Left cardiac atrium (tissue), 4 donors: ENCODE results near the gene SH3RF1. TPM values are rescaled to one million over a fixed set of nuclear protein-coding genes. Genes with fewer than 3 reads are reported as not detected.
A peak's percentile ranks its signal among the peaks of the same experiment; 100 is the strongest.
"Not testable (repeated sequence)": the region's sequence is repeated elsewhere in the genome, so short reads cannot be mapped to it uniquely, and the experiment has no call there.

Experiments used
- ATAC-seq, 2 donors: fragments of 200-7000 bp; cut with Tn5 transposase; one replicate each; pipeline ENCODE4 v1.9.1; 2020; ENCODE audit warnings: mild to moderate bottlenecking in 2 of 2, moderate library complexity in 2 of 2
- DNase-seq: peaks from one replicate; pipeline ENCODE4 v3.0.0-alpha.2; 2020
- intact Hi-C, 2 donors: fragments of 100-400 bp; cut with DNase I; formaldehyde crosslinking; loops; one replicate each; pipeline versions ENCODE4 v1.14.1 to v1.15.1; 2022 to 2023
- total RNA-seq, 2 donors: library from RNA; stranded (reverse); fragmentation: NEBNext Ultra II Directional; extraction: Animal tissue kit (Norgen Biotek cat#: 25700); gene quantifications; one replicate each; pipeline ENCODE4 v1.2.1, GENCODE V29; 2021
- donor health status: DM: no; HTN: yes; CAD: no.
- donor health status: DM: no; HTN: yes; CAD: no; lungs with severe emphysema.
- donor health status: DM: yes; HTN: yes; CAD: no.
- donor health status: Dilated cardiomyopathy.

SH3RF1 gene
- total RNA-seq, 2 donors from 2014 or later, result 8.7 to 12.8 TPM

DNA sequence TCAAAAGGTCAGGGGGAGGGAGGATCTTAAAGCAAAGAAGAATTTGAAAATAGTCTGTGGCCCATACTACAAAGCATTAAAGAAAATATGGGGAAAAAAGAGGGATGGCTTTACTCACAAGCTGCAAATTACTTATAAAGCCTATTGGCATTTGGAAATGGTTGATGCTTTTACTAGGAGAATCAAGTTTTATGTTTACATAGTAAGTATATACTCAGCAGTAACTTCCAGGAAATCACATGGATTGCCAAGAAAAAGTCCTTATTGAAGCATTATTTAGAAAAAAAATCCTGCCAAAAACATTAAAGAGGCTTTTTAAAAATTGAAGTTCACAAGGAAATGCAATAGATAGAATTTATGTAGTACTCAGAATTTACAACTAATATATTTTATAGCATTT lies 8.4 kb upstream of the SH3RF1 start:
- no peak for ATAC-seq
- intact Hi-C loops, result loop anchor here in 1 of 2 donors (10.0 kb wide), 1 partner anchor 254 kb away; no protein-coding TSS in a partner anchor
- DNase-seq, result no peak

DNA sequence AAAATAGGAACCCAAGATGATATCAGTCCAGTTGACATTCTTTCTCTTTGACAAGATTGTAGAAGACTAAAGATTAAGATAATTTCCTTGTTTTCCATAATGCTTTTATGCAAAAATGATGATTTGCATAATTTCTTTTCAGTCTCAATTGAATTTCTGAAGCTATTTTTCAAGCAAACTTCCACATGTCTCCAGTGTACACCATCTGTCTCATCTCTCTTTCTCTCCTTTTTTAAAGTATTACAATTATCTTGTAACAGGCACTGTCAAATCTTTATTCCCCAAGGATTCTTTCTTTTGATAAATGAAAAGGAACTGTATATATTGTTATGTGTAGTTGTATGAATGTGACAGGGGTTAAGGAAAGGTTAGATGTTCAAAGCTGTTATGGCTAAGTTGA lies 7.9 kb upstream of the SH3RF1 start:
- DNase-seq, result no peak
- no peak for ATAC-seq
- intact Hi-C loops, result loop anchor here in 1 of 2 donors (10.0 kb wide), 1 partner anchor 254 kb away; no protein-coding TSS in a partner anchor

DNA sequence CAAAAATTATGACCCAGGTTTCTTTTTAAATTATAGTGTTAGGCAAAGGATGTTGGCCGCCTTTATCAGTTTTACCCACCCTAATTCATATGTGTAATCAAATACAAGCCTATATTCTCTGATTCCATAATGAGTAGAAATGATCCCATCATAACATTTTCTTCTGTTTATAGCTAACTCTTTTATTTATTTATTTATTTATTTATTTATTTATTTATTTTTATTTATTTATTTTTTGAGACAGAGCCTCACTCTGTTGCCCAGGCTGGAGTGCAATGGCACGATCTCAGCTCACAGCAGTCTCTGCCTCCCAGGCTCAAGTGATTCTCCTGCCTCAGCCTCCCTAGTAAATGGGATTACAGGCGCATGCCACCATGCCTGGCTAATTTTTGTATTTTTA lies 7.1 kb upstream of the SH3RF1 start:
- not testable (repeated sequence) for ATAC-seq, DNase-seq
- intact Hi-C loops, result loop anchor here in 1 of 2 donors (10.0 kb wide), 1 partner anchor 253 kb away; no protein-coding TSS in a partner anchor

DNA sequence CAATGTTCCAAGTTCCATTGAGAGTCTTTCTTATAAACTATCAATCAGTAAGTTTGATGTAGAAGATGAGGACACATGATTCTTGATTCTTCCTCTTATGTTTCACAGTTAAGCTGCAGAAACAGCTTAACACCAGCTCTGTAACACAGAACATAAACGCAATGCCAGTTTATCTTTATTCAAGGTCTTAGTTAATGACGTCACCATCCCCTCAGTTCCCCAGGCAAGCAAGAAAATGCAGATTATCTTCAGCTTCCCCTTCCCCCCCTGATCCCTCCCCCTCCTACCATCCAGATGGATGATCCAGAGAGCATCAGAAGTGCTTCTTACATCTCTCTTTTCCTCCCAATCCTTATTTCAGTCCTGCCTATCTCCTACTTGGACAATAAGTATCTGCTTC lies 4.4 kb upstream of the SH3RF1 start:
- intact Hi-C loops, result loop anchor here in 1 of 2 donors (10.0 kb wide), 1 partner anchor 250 kb away; no protein-coding TSS in a partner anchor
- DNase-seq (no peak), ATAC-seq (no peak)

DNA sequence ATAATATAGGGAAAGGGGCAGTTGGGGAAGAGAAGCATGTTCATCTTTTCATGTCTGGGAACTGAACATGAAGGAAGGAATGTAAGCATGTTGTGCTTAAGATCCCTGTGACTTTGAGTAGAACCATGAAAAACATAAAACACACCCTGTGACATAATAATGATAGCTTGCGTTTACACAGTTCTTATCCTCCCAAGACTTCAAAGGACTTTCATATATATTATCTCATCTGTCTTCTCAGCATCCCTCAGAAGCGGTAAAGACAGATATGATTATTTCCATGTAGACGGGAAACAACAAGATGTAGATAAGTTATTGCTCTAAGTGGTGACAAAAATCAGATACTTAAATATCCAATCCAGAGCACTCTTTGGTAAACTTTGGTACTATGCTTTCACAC lies 3.3 kb upstream of the SH3RF1 start:
- DNase-seq (no peak), ATAC-seq (no peak)
- intact Hi-C loops, result loop anchor here in 1 of 2 donors (10.0 kb wide), 1 partner anchor 249 kb away; no protein-coding TSS in a partner anchor

DNA sequence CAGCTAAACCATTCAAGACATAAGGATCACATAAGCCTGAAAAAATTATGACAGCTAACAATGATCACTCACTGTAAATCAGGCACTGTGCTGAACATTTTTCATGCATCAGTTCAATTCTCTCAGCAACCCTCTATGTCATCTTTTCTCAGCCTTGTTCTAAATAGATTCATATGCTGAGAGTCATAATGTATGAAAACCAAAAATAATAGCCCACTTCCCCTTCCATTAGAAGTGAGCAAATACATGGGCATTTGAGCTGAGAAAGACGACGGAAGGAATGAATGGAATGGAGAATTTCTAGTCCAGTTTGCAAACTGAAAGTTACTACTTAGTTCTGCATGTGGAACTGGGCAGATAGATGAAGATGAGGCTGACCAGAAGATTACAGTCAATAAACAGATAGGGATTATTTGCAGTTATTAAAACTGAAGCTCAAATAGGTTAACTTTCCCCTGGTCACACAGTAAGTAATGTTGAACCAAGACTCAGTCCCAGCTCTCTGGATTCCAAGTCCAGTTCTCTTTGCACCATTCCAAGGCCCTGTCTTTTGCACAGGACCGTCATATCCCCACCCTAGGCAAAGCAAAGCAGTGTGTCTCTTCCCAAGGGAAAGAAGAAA lies 1.6 kb upstream of the SH3RF1 start:
- DNase-seq, result no peak
- ATAC-seq, result no peak
- intact Hi-C loops, result loop anchor here in 1 of 2 donors (10.0 kb wide), 1 partner anchor 248 kb away; no protein-coding TSS in a partner anchor

DNA sequence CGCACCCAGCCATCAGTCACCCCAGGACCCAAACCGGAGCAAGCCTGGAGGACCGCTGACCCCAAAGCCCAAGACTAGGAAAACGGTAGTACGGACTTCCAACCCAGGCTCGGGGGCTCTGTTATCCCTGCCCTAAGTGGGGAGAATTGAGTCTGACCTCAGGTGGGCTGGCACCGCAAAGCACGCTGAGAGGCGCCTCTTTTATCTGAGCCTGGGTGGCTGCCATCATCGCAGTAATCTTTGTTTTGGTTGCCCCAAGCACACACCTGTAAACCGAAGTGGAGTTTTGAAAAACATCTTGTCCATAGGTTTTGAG lies 894 bp upstream of the SH3RF1 start:
- ATAC-seq (no peak), DNase-seq (peak; percentile 21)
- intact Hi-C loops, result loop anchor here in 1 of 2 donors (10.0 kb wide), 1 partner anchor 247 kb away; no protein-coding TSS in a partner anchor

DNA sequence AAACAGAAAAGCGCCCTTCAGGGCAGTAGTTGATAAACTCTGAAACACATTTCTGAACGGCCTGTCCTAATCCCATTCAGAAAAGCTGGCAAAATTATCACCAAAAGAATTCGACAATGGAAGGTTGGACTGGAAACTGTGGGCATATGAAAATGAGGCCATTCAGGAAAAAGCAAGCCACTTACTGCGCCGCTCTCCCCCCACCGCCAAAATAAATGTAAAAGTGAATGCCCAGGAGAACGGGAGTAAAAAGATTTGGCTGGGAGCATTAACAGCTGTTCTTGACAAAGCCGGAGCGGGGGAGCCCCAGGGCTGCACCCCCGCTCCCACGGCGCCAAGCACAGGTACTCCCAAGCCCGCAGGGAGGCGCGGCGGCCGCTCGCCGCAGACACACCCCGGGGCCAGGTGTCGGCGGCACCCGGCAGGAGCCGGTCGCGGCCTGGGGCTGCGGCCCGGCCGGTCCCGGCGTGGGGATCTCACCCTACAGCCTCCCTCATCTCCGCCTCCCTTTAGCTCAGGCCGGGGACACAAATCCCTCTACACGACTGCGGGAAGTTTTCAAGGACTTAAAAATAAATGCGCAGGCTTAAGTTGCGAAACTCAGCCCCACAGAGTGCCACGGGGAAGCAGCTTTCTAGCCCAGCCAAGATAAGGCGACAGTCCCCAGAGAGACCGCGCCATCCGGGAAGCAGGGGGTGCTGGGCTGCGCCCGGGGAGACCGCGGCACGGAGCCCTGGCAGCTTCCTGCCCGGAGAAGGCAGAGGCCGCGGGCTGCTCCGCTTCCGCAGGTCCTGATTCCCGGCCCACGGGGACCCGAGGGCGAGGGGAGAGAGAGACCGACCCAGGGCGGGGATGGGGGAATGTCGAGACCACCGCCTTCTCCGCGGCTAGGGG lies 593 bp downstream of the SH3RF1 start:
- intact Hi-C loops, result loop anchor here in 1 of 2 donors (10.0 kb wide), 1 partner anchor 245 kb away; no protein-coding TSS in a partner anchor
- DNase-seq (peak; percentile 79), ATAC-seq (peak; percentile 71 to 79)

DNA sequence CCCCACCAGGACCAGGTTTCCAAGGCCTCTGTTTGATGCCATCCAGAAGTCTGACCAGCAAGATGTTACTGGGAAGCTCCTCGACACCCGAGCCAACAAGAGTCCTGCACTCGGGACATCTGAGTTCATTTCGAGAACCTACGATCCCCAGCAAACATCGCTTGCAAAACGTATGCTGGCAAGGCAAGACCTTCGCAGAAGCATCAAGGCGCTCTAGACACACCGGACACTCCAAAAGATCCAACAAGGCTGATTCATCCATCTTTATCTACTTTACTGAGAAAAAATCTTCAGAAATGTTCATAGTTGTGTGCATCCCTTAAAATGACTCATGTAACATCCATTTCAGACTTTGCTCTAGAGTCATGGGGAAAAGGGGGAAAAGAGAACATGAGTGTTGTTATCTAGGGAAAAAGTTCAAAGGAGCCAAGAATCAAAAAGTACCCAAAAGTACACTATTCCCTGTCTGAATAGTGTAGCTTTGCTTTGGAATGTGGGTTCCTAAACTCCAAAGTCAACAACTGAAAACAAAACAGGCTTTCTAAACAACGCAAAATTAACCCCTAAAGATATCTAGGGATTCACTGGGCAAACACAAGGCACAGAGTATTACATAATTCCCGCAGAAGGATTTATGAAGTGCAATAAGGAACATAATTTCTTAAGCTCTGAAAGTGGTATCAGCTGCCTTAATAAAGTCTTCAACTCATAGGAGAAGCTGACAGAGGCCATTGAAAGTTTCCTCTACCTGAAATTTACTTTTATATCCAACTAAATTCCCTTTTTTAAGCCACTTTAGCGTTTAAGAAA lies 1.6 kb downstream of the SH3RF1 start:
- peak in 1 of 2 donors; percentile 22 for ATAC-seq
- intact Hi-C loops, result no loop called here

DNA sequence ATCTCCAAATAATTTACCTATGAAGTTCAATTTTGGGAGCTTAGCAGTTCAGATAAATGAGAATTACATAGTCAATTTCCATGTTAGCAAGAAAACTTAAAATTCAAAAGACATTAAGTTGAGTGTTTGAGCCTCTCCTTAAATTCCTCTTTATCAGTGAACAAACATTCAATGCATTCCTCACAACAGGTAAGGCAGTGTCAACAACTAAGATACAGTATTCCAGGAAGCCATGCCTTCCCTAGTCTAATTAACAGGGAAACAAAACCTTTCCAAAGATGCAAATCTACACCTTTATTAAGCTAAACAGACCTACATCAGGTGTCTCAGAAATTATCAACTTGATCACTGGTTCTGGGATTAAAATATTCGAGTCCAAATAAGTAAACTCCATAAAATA lies 3.7 kb downstream of the SH3RF1 start:
- ATAC-seq, result no peak
- intact Hi-C loops, result no loop called here
- no peak for DNase-seq

More for the DNA sequence above, 1.6 kb downstream of the SH3RF1 start:
- DNase-seq, result peak; percentile 22

DNA sequence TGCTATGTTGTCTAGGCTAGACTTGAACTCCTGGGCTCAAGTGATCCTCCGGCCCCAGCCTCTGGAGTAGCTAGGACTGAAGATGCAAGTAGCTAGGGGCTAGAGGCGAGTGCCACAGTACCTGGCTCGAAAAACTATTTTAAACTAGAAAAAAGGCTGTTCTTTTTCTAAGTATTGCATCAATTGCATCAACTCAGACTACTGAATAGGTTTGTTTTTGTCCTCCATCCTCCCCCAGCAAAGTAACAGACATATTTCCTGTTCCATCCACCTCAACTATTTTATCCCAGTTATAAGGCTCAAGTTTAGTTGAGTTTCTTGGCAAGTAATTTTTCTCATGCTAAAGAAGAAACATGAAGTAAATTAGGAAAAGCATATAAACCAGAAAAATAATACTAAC lies 4.1 kb downstream of the SH3RF1 start:
- ATAC-seq (no peak), DNase-seq (no peak)
- intact Hi-C loops, result no loop called here

DNA sequence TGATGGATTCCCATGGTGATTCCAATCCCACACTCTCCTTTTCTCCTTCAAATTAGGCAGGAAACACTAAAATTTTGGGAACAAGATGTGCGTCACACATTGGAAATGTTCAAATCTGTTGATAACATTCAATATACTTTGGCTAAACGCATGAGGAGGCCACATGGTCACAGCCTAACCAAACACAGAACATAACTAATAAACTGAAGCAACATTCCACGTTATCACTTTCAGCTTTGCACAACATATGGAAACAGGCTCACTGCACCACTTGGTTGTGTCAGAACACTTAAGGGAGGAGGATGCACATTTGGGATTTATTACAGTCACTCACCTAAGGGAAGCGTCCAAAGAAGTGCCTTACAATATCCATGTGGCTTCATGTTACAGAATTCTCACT lies 4.7 kb downstream of the SH3RF1 start:
- no peak for DNase-seq
- intact Hi-C loops, result no loop called here
- no peak for ATAC-seq

DNA sequence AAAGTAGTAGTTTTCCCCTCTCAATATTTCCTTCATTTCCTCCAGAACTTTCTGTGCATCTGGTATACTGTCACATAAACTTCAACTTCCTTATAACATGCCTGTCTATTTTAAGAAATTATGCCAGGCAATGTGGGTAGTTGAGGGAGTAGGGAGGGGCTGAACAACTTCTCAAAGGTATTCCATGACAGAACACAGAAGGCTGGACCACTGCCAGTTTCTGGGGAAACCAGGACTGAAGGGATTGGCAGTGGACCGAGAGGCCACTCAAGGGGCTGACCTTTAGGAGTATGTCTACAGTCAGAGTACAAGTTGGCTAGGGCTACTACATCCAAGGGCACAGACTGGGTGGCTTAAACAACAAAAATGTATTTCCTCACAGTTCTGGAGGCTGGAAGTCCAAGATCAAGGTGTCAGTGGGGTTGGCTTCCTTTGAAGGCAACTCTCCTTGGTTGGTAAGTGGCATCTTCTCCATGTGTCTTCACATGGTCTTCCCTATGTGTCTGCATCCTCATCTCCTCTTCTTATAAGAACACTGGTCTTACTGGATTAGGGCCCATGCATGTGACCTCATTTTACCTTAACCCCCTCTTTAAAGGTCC lies 6.9 kb downstream of the SH3RF1 start:
- ATAC-seq (peak in 1 of 2 donors; percentile 8), DNase-seq (no peak)
- intact Hi-C loops, result no loop called here

DNA sequence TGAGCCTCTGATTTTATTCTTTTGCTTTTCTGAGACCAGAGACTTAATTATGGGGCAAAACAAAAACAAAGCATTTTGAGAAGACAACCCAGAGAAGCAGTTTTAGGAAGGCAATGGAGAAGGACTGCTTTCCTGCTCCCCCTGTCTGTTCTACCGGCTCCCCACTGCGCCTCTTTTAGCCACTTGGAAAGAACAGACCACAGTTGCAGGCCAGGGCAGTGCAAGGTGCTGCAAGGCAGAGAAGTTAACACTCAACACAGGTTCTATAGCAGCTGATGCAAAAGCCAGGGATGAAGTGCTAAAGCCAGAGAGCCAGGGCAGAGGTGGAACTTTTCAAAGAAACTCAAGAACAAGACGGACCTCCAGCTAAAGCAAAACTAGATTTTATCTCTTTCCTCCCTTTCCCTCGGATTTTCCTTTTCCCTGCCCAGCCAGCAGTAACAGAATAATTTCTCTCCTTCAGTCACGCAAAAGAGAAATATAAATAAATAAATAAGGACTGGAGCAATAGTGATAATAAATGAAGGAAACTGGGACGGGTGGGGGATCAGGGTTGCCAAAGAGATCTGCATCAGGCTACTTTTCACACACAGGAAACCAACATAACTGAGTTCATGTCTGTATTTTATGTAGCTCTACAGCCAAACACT lies 10.4 kb downstream of the SH3RF1 start:
- ATAC-seq (no peak), DNase-seq (no peak)
- intact Hi-C loops, result no loop called here

DNA sequence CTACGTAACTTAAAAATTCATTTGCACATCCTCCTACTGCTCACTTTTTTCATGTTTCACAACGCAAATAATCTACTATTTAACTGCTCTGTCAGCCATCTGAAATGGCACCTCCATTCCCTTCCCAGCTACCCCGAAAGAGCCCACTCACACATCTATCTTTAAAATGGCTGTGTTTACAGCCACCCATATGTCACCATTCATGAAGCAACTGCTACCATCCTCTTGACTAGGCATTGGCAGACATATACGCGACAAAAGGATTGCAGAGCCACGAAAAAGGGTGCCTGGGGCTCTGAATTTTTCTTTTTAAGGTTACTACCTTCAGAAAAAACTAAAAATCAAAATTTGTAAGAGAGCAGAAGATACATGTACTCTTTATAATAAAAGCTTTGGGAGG lies 11.5 kb downstream of the SH3RF1 start:
- intact Hi-C loops, result no loop called here
- no peak for ATAC-seq
- DNase-seq, result no peak

DNA sequence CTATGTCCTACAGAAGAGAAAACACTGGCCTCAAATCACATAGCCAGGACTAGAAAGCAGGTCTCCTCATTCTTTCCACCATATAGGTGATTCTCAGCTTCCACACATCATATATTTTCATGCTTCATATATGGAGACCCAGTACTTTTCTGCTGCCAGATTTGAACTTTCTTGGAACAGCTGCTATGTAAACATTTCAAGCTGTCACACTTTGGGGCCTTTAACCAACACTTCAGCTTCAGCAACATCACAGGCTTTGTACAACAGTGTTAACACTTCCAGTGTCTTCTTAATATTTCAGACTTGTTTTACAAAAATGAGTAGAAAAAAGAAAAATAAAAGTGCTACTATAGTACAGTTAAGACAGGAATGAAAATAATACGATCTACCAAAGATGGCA lies 12.6 kb downstream of the SH3RF1 start:
- intact Hi-C loops, result no loop called here
- ATAC-seq, result no peak

DNA sequence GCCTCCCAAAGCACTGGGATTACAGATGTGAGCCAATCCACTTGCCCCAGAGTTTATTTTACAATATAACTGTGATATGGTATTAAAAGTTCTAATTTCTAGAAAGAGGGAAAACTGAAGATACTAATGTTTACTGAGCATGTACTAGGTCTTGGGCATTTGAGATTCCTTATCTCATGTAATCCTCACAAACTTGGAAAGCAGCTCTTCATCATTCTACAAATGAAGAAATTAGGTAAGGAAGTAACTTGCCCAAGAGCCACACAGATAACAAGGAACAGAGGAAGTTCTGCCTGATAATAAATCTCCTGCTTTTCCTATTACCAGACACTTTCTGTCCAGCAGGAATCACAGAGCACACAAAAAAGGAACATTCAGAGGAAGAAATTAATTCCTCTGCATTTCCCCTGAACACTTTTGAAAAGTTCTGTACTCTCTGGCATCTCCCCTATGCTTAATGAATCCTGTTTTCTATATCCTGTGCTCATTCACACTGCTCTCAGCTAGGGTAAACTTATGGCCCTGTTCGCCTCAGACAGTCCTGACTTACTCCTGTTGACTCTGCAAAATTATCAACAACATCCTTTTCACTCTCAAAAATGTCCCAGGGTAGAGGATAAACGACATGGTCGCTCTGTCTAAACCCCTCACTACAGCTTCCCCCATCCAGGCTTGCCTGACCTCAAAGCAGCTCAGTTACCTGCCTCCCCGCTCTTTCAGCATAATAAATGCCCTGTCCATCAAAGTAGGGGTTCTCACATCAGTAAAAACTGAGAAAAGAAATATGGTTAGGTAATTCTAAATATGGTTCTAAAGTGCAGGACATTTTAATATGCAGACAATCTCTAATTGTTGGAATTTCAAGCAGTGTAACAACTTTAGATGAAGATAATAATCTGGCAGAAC lies 13.6 kb downstream of the SH3RF1 start:
- intact Hi-C loops, result no loop called here
- no peak for ATAC-seq
- no peak for DNase-seq

More for the DNA sequence above, 12.6 kb downstream of the SH3RF1 start:
- no peak for DNase-seq
